ENCODE measurements around the gene GTPBP1.

Gene GTPBP1

DNA sequence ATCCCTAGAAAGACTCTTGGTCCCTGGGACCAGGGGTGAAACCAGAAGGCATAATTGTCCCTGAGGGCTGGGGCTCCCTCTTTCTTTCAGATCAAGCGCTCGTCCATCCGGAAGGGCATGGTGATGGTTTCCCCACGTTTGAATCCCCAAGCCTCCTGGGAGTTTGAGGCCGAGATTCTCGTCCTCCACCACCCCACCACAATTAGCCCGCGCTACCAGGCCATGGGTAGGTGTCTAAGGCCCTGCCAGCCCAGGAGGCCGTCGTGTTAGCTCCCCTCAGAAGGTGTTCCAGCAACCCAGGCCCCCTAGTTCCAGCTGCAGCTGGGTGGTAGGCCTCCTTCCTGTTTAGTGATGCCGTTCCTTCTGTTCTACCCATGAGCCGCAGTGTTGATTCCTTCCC, 21.4 kb downstream of the GTPBP1 start:
- DNase-seq = no peak

DNA sequence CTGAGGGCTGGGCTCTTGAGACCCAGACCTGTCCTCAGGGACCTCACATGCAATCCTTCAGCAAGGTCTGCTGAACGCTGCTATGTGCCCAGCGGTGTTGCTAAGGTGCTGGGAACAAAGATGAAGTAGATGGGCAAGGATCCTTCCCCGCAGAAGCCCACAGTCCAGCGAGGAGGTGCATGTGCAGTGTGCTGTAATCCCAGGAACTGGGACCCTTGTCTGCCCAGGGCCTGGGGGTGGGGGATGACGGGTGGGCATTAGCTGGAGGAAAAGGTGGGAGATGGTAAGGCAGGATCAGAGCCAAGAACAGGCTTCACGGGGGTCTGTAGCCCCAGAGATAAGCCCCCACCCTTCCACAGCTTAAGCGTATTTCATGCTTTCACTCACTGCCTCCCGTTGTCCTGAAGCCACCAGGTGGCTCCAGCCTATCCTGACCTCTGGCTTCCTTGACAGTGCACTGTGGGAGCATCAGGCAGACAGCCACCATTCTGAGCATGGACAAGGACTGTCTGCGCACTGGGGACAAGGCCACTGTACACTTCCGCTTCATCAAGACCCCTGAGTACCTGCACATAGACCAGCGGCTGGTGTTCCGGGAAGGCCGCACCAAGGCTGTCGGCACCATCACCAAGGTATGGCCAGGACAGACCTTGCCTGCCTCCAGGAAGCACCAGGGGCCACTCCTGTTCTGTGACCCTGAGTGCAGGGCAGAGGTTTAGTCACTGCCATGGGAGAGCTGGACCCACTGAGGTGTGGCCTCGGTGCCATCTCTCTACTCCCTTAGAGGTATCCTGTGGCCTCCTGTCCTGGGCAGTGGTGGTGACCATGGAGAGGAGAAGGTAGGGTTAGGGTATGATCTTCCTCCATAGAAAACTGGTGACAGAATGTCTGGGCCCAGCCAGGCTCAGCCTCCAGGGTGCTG, 22.0 kb downstream of the GTPBP1 start:
- DNase-seq = no peak

DNA sequence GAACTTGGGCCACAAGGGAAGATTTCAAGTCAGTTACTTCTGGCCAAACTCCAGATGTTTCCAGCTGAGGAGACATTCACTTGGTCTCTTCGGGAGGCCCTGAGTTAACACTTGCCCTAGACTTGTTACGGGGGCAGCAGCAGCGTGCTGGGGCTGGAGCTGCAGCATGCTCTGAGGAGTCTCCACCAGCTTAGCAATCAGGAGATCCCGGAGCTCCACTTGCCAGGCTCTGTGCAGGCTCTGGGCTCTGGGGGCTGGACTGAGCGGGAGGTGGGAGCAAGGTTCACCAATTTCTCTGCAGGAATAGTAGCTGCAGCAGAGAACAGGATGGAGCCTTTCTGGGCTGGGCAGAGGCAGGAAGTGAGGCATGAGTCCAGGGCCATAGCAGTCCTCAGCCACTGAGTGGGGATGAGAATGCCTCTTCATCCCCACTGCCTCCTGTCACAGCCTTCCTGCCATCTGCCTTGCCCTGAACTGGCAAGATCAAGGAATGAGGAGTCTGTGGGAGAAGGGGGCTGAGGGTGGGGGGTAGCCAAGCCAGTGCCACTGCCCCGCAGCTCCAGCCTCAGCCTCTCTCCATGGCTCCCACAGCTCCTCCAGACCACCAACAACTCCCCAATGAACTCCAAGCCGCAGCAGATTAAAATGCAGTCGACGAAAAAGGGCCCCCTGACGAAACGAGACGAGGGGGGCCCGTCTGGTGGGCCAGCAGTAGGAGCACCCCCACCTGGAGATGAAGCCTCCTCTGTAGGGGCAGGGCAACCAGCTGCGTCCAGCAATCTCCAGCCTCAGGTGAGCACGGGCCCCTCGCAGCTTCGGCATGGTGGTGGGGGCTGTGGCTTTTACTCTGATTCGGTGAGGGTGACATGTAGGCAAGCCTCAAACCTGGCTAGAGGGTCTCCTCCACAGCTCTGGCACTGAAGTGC, 23.4 kb downstream of the GTPBP1 start:
- no peak for DNase-seq

DNA sequence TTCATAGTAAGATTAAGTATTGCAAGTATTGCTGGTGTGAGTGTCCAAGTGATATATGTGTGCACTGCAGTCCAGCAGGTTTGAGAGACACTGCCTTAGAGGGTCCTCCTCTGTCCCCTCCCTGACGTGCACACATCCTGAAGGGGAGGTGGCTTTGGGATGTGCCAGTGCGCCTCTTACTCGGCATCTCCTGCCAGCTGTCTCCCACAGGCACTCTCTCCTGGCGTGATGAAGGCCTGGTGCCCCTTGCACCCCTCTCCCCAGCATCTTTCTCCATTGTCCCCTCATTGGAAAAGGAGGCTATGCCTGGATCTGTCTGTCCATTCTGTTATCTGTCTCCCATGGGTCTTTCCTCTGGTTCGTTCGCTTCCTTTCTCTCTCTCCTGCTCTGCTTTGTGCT, 24.2 kb downstream of the GTPBP1 start:
- no peak for DNase-seq

DNA sequence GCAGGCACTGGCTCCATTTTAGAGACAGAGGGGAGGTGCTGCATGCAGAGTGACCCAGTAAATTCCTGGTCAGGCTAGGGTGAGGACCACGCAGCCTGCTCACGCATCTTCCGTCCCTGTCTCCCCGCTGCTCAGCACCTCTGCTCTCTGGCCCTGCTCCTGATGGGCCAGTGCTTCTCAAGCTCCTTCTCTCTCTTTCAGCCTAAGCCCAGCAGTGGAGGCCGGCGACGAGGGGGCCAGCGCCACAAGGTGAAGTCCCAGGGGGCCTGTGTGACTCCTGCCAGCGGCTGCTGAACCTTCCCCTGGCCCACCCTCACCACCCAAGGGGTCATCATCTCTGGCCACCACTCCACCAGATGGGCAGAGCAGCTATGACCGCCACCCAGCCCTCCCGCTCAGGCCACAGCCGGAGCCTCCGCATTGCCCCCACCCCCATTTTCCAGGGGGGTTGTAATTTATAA, 24.7 kb downstream of the GTPBP1 start:
- DNase-seq = no peak

DNA sequence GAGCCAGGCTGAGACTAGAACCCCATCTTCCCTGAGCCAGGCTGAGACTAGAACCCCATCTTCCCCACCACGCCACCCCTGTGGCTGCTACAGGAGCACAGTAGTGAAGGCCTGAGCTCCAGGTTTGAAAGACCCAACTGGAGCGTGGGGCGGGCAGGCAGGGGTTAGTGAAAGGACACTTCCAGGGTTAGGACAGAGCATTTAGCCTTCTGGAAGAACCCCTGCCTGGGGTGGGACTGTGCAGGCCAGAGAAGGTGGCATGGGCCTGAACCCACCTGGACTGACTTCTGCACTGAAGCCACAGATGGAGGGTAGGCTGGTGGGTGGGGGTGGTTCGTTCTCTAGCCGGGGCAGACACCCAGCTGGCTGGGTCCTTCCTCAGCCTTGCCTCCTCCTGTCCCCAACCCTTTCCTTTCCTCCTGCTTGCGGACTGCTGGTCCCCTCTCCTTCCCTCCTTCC, 26.0 kb downstream of the GTPBP1 start:
- DNase-seq = no peak

DNA sequence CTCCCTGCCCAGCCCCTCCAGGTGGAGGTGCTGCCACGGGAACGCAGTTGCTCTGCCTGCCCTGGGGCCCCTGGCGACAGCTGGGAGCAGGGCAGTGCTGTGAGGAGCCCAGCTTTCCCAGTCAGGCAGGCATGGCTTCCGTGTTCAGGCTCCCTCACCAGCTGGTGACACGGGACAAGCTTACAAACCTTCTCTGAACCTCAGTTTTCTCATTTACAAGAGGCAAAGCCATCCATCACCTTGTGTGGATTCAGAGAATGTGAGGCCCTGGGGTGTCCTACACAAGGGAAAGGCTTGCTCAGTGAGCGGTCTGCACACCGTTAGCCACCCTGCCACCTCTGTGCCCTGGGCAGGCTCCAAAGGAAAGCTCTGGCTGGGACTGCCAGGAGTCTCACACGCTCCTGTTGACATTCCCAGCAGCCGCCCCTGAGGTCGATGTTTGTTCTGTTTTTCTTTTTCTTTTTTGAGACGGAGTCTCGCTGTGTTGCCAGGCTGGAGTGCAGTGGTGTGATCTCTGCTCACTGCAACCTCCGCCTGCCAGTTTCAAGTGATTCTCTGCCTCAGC, 26.6 kb downstream of the GTPBP1 start:
- no peak for DNase-seq

DNA sequence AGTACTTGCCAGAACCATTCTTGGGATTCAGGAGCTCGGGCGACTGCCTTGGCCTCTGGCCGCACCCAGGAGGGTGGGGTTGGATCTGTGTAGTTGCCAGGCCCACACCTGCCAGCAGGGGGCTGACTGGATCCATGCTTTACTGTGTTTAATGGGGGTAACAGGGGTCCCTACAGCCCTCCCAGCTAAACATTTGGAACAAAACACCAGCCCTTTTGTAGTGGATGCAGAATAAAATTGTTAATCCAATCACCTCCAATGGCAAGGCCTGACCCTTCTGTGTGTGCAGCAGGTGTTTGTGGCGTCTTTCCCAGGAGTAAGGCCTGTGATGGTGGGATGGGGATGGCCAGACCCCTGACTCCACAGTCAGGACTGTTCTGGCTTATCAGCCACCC, 27.6 kb downstream of the GTPBP1 start:
- peak; percentile 42 to 71 (median 54) for DNase-seq

DNA sequence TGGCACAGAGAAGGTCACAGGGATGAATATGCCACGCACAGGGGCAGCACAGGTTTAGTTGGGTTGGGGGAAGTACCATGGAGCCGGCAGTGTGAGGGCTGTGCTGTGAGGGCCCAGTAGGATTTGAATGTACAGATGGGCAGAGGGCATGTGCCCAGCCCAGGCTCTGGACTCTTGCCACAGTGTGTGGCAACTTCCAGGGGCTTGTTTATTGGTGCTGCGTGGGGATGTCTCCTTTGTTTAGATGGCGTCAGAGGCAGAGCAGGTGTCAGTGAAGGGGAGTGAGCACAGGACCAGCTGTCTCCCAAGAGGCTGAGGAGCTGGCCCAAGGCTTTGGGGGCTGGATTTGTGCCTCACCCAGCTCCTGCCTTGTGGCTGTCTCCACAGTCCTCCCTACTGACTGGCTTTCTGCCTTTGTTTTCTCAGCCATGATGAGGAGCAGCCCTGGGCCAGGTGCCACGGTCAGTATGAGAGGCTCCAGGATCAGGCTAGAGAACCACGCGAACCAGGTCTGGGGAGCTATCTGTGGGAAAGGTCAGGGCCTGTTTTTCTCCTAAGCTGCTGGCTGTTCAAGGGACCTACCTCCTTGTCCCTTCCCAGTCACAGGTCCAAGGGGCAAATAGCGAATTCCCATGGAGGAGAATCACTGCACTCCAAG, 28.1 kb downstream of the GTPBP1 start:
- DNase-seq = no peak

DNA sequence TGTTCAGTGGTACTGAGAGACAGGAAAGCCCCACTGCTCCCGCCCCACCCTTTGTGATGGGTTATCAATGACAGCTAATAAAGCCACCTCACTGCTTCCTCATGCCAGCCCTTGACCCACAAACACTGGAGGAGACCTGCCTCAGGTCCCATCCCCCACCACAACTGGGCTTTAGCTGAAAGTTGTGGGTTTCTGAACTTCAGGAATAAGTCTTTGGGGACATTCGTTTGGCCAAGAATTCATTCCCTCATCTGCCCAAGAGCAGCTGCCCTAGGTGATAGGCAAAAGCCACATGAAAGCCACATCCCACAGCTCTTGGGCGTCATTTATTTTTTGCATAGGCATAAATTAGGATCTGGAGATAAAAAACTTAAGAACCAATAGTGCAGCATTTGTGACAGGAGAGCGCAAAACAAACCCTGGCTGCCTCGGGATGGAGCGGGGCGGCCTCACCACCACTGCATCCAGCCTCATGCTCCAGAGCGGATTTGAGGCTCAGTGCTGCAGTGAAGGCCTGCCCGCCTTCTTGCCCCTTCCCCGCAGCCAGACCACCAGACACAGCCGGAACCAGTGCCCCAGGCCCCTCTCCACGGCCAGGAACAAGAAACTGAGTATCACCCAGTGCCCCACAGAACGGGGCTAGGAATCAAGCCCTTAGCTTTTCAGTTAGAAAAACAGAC, 28.8 kb downstream of the GTPBP1 start:
- no peak for DNase-seq

DNA sequence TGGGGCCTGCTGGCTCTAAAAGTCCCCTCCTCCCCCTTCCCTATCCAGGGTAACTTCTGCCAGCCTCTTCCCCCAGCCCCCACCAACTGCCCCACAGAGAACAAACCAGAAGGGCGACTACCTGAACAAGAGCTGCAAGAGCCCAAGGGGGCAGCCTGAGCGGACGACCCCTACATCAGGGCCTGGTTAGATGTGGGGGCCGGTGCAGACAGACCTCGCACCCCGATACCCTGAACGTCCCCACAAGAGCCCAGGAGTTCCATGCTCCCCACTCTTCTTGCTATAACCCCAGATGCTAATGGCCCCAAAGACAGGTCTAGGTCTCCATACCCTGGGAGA, 29.4 kb downstream of the GTPBP1 start:
- no peak for DNase-seq

DNA sequence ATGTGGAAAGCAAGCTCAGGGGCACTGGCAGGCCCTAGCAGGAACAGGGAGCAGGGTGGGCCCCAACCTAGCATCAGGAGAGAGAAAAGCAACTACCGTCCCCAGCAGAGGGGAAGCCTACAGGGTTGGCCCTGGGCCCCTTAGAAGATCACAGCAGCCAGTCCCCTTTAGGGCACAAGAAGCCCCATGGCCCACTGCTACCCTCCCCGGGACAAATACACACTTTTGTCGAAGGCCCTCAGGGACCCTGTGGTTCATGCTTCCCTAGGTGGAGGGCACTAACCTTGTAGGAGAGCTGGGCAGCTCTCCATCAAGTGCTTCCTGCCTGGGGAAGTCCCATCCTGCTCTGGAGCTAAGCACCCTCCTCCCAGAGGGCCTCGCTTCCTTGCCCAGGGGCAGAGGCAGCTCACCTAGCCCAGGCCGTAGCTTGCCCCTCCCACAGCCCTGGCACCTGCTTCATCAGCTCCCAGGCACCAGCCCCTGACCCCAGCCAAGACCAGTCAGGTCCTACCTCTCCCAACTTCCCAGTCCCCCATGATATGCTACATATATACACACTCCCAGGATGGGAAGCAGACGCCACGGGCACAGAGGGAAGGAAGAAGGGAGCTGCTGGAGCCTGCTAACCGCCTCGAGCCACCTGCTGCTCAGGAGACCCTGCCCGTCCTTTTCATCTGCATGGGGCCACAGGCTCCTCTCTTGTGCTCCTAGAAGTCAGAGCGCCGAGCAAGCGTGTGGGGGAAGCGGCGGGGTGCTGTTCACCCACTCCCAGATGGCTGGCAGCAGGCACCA, 29.9 kb downstream of the GTPBP1 start:
- DNase-seq = no peak

DNA sequence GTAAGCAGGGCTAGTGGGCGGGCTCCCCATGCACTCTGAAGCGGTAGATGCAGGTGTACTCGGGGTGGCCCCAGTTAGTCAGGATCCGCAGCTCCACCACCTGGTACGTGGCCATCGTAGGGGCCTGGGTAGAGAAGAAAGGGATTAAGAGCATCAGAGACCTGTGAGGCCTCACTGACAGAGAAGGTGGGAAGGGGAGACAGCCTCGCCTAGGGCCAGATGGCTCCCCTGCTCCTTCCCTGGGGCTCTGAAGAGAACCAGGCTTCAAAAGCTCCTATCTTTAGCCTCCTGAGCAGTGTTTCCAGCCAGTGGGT, 30.5 kb downstream of the GTPBP1 start:
- no peak for DNase-seq

DNA sequence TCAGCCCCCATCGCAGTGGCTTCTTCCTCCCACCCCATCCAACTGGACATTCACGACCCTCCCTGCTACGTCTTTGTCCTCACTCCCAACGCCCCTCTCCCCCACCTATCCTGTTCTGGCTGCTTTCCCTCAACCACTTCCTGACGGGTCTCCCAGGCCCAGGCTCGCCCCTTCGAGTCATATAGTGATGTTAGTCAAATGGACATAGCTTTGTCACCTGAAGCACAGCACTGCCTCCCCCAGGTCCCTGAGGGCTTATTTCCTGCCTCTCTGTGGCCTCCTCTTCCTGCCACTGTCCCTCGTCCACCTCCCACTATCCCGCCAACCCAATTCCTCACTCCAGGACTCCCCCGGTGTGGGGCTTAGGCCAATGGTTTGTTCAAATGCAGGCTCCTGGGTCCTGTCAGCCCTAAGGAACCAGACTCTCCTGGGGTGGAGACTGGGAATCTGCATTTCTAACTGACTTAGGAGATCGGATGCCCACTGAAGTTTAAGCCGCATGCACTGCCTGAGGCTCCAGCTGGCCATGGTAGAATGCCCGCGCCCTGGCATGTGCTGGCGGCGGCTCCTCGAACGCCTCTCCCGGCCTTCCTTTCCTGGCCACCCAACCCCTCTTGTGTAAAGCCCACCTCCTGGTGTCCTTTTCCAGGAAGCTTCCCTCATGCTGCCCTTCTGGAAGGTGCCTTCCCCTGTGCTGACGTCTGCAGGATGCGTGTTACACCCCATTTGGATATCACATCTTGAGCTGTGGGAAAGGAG, 31.7 kb downstream of the GTPBP1 start:
- no peak for DNase-seq

DNA sequence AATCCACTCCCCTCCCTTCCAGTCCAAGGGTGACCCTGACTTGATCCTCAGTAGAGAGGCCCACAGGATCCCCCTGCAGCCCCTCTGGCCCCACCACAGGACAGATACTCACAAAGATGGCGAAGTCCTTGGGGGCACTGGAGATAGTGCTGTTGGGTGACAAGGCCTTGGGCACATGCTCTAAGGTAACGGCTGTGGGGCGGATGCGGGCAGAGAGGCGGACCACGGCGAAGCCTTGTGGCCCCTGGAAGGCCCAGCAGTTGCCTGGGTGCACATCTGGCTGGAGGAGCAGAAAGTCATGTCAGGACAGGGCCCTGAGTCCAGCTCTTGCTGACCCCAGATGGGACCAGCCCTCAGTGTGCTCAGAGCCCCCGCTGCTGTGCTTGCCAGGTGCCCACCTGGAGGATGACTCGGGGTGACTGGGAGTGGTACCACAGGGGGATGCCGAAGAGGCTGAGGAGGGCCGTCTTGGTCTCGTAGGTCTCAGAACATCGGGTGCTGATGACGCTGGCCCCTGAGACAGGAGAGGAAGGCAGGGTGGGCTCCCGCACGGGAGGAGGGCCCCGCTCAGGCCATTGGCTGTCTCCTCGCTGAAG, 32.8 kb downstream of the GTPBP1 start:
- DNase-seq = no peak

DNA sequence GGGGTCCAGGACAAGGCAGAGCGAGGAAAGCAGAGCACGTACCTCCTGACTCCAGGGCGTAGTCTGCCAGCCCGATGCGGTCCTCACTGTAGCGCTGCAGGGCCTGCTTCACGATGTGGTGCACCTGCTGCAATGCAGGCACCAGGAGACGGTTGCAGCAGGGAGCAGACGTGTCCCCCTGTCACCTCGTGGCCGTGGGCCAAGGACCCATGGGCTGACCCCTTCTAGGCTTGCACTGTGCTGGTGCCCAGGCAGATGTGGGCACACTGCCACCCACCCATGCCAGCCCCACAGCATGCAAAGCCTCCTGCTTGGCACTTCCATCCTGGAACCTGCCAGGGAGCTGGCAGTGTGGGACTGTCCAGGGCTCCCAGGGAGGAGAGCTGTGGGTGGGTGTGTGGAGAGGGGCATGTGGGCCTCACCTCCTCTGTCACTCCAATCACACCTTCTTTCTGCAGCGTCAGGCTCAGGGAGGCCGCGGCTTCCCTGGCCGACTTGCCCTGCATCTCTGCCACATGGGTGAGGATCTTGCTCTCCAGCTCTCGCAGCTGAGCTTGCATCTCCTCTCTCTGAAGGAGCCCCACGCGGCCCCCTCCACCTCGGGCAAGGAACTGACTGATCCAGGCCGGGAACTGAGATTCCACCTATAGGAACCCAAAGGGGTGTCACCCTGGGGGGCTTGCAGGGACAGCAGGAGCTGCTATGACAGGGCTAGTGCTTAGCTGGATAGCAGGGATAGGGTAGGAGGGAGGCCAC, 33.7 kb downstream of the GTPBP1 start:
- no peak for DNase-seq

DNA sequence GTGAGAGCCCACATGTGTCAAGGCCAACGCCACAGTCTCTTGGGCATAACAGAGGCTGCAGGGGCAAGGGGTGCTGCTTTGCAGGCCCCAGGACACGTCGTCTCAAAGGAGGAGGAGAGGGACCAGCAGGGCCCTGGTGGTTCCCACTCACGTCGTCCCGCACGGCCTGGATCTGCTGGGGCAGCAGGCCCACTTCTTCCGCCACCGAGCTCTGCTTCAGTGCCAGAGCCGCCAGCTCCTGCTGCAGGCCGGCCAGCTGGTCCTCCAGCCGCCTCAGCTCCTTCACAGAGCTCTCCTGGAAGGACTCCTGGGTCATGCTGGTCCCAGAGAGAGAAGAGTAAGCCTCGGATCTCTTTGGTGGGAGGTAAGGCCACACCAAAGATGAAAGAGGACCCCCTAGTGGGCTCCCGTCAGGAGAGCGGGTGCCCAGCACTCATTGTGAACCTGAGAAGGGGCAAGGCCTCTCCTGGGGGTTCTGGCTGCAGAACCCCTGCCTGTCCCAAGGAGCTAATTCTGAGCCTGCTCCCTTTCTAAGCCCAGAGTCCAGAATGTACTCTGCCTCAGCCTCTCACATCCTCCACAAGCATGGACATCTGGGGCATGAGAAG, 34.5 kb downstream of the GTPBP1 start:
- no peak for DNase-seq

DNA sequence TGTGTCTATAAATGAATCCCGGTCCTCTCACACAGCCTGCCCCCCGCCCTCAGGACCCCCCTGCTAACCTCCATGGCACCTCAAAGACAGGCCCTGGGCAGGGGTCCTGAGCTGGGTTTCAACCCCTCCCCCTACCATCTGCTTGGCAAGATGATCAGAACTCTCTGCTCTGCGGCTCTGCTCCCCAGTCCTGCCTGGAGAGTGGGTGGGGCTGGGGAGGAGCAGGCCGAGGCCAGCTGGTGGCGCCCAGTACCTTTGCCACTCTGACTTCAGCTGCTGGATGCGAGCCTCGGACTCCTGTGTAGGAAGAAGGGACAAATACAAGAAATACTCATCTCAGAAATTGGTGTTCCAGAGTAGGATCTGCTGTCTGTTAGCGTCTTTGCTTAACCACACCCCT, 35.0 kb downstream of the GTPBP1 start:
- DNase-seq = no peak

DNA sequence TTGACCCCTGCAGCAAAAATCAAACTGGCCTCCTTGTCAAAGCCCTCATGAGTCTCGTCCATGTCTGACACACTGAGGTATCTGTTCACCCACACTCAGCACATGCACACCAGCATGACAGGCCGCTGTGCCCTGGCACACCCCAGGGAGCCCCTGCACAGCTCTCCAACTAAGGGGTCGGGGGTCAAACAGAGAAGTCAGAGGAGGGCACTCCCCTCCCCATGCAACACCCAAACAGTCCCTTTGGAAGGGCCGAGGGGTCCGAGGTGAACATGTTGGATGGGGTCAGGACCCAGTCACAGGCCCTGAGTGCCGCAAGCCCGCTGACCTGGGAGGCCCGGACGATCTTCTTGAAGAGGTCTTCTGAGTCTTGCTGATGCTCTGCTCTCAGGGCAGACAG, 35.4 kb downstream of the GTPBP1 start:
- no peak for DNase-seq
